Measurements from ENCODE around the gene SLC4A11.
"Not testable (repeated sequence)": the region's sequence is repeated elsewhere in the genome, so short reads cannot be mapped to it uniquely, and the experiment has no call there.

Gene SLC4A11

GRCh38 chr20:3183896-3184612 lies 54.9 kb downstream of the SLC4A11 start:
- ATAC-seq = no peak
- H3K36me3 Mint-ChIP-seq = no peaks in the 10 kb centered on the region
- H3K27ac Mint-ChIP-seq = no peak overlapping the region
- H3K4me3 Mint-ChIP-seq = no peak overlapping the region
- H3K9me3 Mint-ChIP-seq = no peaks in the 10 kb centered on the region
- no peaks in the 10 kb centered on the region for H3K27me3 Mint-ChIP-seq
- no peaks in the 10 kb centered on the region for H3K4me1 Mint-ChIP-seq

- not testable (repeated sequence) for H3K36me3 Mint-ChIP-seq, H3K27ac Mint-ChIP-seq, ATAC-seq, H3K27me3 Mint-ChIP-seq, H3K4me1 Mint-ChIP-seq, H3K9me3 Mint-ChIP-seq, H3K4me3 Mint-ChIP-seq
Observed at GRCh38 chr20:3182429-3182828, 56.6 kb downstream of the SLC4A11 start.

GRCh38 chr20:3181270-3181669 lies 57.7 kb downstream of the SLC4A11 start:
- no peak for ATAC-seq
- H3K27ac Mint-ChIP-seq = no peak overlapping the region
- no peaks in the 10 kb centered on the region for H3K9me3 Mint-ChIP-seq
- H3K4me1 Mint-ChIP-seq = no peaks in the 10 kb centered on the region
- no peaks in the 10 kb centered on the region for H3K36me3 Mint-ChIP-seq
- H3K4me3 Mint-ChIP-seq = no peak overlapping the region
- no peaks in the 10 kb centered on the region for H3K27me3 Mint-ChIP-seq

- no peaks in the 10 kb centered on the region for H3K36me3 Mint-ChIP-seq
- H3K4me3 Mint-ChIP-seq = no peak overlapping the region
- no peak for ATAC-seq
- H3K4me1 Mint-ChIP-seq = no peaks in the 10 kb centered on the region
- H3K9me3 Mint-ChIP-seq = no peaks in the 10 kb centered on the region
- peaks cover 6% of the 10 kb centered on the region for H3K27me3 Mint-ChIP-seq
- no peak overlapping the region for H3K27ac Mint-ChIP-seq
Observed at GRCh38 chr20:3180319-3180718, 58.7 kb downstream of the SLC4A11 start.

GRCh38 chr20:3177746-3178485 lies 61.1 kb downstream of the SLC4A11 start:
- no peak for ATAC-seq
- H3K4me1 Mint-ChIP-seq = peaks cover 15% of the 10 kb centered on the region
- peaks cover 24% of the 10 kb centered on the region for H3K27me3 Mint-ChIP-seq
- no peaks in the 10 kb centered on the region for H3K36me3 Mint-ChIP-seq
- no peak overlapping the region for H3K27ac Mint-ChIP-seq
- no peaks in the 10 kb centered on the region for H3K9me3 Mint-ChIP-seq
- no peak overlapping the region for H3K4me3 Mint-ChIP-seq

All from stimulated activated memory B cell treated with anti-CD40 and anti-IgM and Interleukin-4, amounts not matched to agents 10 μg/mL and 1 μg/mL and 100 μg/mL, for 72 hours (primary cell).